Limb (tissue), 2 donors: Measurements from ENCODE around the gene SPTBN1.
"Not testable (repeated sequence)": the region's sequence is repeated elsewhere in the genome, so short reads cannot be mapped to it uniquely, and the experiment has no call there.

Experiments used
- DNase-seq, 2 donors: peaks; one replicate each; pipeline ENCODE4 v3.0.0-alpha.2; 2016; ENCODE audit errors: extremely low spot score in 2 of 2

Gene SPTBN1

DNA sequence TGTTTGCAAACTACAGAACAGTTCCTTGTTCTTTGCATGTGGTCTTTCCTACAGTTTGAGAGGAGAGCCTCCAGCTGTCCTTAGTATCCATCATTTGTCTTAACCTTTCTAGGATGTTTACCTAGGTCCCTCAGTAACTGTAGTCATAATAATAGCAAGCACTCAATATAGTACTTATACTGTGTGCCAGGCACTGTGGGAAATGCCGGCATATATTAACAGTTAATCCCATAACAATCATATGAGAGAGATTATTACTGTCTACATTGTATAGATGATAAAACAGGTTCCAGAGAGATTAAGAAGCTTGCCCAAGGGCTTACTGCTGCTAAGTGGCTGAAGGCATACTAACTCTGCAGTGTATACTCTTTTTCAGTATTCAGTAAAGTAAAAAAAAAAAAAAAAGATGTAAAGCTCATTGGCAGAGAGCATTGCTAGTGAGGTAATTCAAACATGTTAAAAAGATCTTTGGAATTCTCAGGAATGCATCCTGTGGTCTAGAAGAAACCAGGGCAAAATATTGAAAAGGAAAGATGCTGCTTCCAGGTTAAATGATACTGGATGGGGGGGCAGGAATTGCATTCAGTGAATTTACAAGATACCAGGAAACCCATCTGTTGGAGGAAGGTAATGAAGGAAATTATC lies 72.3 kb downstream of the SPTBN1 start:
- DNase-seq: no peak

- DNase-seq: not testable (repeated sequence)
Observed at GRCh38 chr2:54529518-54529917, 73.4 kb downstream of the SPTBN1 start.

GRCh38 chr2:54529935-54530334 lies 73.8 kb downstream of the SPTBN1 start:
- DNase-seq: no peak

- no peak for DNase-seq
Observed at GRCh38 chr2:54531558-54531957, 75.4 kb downstream of the SPTBN1 start.

- no peak for DNase-seq
Observed at GRCh38 chr2:54534221-54534620, 78.1 kb downstream of the SPTBN1 start.

DNA sequence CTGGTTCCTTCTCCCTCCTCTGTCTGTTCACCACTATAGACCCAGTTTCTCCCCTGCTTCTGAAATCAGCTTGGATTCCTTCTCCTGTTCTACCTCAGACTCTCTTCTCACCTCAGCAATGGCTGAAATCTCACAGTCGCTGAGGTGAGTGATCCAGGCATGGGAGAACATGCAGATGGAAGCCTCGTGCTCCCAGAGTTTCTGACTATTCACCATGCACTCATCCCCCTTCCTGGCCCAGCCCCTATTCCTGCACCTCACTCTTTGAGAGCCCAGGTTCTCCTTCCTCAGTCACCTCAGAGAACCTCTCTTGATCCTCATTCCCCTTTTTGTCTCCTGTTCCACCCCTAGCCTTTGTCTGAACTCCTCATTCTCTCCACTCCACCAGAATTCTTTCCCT lies 78.5 kb downstream of the SPTBN1 start:
- no peak for DNase-seq

DNA sequence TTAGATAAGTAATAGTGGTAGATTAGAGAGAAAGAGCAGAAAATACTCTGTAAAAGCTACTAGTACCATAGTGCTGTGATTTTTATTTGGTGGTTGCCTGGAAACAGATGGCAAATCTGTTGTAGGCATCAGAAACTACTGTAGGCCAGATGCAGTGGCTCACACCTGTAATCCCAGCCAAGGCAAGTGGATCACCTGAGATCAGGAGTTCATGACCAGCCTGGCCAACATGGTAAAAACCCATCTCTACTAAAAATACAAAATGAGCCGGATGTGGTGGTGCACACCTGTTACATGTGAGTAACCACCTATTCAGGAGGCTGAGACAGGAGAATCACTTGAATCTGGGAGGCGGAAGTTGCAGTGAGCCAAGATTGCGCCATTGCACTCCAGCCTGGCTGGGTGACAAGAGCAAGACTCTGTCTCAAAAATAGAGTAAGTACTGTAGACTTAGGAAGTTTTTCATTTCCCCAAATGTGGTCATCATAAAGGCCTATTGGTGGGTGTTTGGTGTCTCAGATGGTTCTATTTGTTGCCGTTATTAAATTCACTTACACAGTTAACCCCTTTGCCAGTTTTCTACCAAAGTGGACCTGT lies 79.6 kb downstream of the SPTBN1 start:
- DNase-seq: no peak

DNA sequence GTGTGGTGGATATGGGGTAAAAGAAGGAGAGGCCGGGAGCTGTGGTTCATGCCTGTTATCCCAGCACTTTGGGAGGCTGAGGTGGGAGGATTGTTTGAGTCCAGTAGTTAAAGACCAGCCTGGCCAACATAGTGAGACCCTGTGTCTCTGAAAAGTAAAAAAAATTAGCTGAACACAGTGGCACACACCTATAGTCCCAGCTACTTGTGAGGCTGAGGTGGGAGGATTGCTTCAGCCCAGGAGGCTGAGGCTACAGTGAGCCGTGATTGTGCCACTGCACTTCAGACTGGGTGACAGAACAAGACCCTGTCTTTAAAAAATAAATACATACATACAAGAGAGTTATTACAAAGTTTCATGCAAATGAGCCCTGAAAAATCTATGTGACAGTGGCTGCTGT lies 80.6 kb downstream of the SPTBN1 start:
- DNase-seq: no peak

- no peak for DNase-seq
Observed at GRCh38 chr2:54538537-54538936, 82.4 kb downstream of the SPTBN1 start.

GRCh38 chr2:54539683-54540082 lies 83.6 kb downstream of the SPTBN1 start:
- no peak for DNase-seq

- no peak for DNase-seq
Observed at GRCh38 chr2:54540194-54540593, 84.1 kb downstream of the SPTBN1 start.

- no peak for DNase-seq
Observed at GRCh38 chr2:54541995-54542394, 85.9 kb downstream of the SPTBN1 start.

GRCh38 chr2:54543733-54544396 lies 87.7 kb downstream of the SPTBN1 start:
- no peak for DNase-seq

- DNase-seq: no peak
Observed at GRCh38 chr2:54545702-54546450, 89.7 kb downstream of the SPTBN1 start.

DNA sequence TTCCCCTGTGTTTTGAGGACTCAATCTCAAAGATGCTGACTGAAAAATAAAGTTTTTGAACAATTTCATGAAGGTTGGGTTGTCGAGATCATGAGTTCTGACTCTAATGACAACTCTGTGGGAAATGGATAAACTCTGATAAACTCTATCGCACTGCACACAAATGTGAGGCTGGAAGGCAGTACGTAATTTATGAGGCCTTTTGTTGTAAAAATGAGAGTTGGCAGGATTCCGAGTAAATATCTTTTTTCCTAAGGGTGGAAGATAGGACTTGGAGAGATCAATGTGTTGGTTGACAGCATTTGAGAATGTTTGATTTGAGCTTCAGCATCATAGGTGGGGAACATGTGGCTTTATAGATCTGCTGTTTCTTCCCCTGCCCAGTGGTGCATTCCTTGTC lies 90.4 kb downstream of the SPTBN1 start:
- DNase-seq: no peak

DNA sequence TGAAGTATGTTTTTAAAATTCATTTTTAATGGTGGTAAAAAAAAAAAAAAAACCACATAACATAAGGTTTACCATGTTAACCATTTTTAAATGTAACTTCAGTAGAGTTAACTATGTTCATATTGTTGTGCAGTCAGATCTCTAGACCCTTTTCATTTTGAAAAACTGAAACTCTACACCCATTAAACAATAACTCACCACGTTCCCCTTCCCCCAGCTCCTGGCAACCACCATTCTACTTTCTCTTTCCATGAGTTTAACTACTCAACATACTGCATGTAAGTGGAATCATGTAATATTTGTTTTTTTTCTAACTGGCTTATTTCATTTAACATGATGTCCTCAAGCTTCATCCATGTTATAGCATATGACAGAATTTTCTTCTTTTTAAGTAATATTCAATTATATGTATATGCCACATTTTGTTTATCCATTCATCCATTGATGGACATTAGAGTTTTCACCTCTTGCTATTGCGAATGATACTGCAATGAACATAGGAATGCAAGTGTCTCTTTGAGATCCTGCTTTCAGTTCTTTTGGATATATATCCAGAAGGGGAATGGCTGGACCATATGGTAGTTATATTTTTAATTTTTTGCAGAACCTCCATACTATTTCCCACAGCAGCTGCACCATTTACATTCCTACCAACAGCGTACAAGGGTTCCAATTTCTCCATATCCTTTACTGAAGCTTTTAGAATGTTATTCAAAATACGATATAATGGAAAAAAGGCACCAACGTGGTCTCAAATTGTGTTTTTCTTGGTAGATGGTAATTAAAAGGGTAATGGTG lies 91.0 kb downstream of the SPTBN1 start:
- DNase-seq: no peak

GRCh38 chr2:54549430-54549829 lies 93.3 kb downstream of the SPTBN1 start:
- DNase-seq: no peak

GRCh38 chr2:54549917-54550518 lies 93.9 kb downstream of the SPTBN1 start:
- DNase-seq: no peak

- DNase-seq: no peak
Observed at GRCh38 chr2:54550547-54550946, 94.4 kb downstream of the SPTBN1 start.

DNA sequence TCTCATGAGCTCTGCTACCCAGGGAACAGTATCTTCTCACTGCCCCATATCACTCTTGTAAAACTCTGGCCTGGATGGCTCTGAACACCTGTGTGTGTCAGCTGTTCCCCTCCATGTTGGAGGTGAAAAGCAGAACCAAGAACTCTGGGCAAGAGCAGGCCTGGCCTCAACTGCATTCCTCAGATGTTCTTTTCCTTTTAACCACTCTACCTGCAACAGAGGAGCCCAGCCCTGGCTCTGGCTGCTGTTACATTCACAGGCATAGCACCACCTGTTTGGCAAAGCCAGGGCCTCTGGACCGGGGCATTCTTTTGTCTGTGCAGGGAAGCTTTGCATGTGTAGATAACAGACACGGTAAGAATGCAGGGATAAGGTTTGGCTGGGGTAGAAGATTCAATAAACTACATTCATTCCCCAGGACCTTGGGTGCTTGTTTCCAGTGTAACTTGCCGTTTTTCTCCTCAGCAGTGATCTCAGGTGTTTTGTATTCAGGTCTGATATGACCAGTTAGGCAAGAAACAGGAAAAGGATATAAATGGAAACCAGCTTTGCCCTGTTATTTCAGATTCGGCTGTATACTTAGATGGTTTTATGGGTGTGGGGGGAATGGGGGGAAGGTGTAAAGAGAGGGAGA lies 95.1 kb downstream of the SPTBN1 start:
- no peak for DNase-seq

DNA sequence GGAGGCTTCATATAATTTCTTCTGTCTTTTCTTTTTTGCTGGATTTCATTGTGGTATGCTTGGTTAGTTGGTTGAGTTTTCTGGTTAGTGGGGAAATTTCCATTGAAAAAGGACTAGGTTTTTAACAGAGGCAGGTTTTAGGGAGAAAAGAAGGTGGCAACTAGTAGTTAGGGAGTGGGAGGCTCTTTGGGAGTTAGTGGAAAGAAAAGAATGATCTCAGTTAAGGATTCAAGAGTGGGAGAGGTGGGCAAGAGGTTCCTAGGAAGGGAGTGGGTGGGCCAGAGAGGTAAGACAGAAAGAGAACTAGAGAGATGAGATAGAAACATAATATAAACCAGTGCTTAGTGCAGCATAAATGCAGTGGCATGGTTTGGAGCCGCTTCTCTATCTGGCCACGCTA lies 96.9 kb downstream of the SPTBN1 start:
- DNase-seq: no peak
